Body of pancreas (tissue), 4 donors: Measurements from ENCODE around the gene PIP5K1A.

Source experiments
- CTCF ChIP-seq, 7 experiments: fragments of 450-650 bp in 4 of 7; fragments of 200-600 bp in 3 of 7; sonication (generic) in 3 of 7; IDR thresholded peaks; one replicate each; pipeline ENCODE4 v1.5.1; 2016 to 2019; ENCODE audit warnings: antibody characterized with exemption in 7 of 7
- POLR2A ChIP-seq, 3 donors: fragments of 450-650 bp; IDR thresholded peaks; one replicate each; pipeline ENCODE4 v1.6.1; 2016; ENCODE audit warnings: antibody characterized with exemption in 3 of 3, mild to moderate bottlenecking in 2 of 3

GRCh38 chr1:151210830-151211229 lies 12.5 kb downstream of the PIP5K1A start:
- no peak for TF ChIP-seq CTCF (IDR thresholded peaks at IDR 0.05)
- TF ChIP-seq POLR2A (IDR thresholded peaks at IDR 0.05), result no peak
